SHP77 (cell line): ENCODE measurements around the gene SLC35D2.
"Not testable (repeated sequence)": the region's sequence is repeated elsewhere in the genome, so short reads cannot be mapped to it uniquely, and the experiment has no call there.

ENCODE experiments used
- DNase-seq, 2 experiments: peaks; one replicate each; lab custom pipeline; 2025; lab: John Stamatoyannopoulos, UW

The SLC35D2 gene

DNA sequence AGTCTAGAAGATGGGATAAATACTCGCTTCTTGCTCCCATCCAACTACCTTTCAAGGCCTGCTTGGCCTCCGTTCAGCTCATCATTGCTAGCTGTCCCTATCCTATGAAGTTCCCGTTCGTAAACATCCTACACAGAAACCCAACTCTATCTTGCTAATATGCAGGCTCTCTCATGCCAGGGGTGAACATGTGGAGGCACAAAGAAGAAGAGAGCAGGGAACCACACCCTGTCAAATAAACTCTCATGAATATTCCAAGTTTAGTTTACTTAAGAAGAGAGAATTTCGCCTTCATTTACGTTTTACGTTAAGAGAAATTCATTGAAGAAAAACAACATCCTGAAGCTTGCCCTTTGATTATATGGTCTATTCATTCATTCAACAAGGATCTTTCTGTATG lies 73.7 kb downstream of the SLC35D2 start:
- DNase-seq: no peak

GRCh38 chr9:96306958-96307357 lies 76.6 kb downstream of the SLC35D2 start:
- DNase-seq: not testable (repeated sequence)

DNA sequence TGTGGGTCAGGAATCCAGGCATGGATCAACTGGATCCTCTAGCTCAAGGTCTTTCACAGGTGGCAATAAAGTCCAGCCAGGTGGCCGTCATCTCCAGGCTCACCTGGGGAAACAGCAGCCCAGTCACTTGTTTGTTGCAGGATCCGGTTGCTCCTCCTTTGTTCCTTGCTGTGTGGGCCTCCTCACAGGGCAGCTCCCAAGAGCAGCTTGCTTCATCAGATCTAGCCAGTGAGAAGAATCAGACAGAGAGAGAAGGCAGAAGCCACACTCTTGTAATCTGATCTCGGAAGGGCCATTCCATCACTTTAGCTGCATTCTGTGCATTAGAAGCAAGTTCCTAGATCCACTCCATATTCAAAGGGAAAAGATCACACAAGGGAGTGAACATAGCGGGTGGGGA lies 78.3 kb downstream of the SLC35D2 start:
- DNase-seq: no peak

DNA sequence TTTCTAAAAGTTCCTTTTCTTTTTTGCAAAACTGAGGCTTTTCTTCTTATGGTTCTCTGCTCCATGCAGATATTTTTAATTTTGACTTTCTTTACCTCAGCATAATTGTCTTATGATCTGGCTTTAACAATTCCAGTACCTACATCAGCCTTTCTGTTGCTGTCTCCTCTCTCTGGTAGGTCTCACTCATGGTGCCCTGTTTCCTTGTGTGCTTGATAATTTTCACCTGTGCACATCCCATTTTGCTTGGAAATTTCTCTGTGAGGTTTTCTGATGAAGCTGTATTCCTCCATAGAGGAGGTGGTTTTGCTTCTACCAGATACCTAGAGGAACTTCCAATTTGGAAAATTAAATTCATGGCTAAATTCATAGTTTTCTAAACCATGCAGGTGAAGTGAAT lies 79.3 kb downstream of the SLC35D2 start:
- DNase-seq: no peak

DNA sequence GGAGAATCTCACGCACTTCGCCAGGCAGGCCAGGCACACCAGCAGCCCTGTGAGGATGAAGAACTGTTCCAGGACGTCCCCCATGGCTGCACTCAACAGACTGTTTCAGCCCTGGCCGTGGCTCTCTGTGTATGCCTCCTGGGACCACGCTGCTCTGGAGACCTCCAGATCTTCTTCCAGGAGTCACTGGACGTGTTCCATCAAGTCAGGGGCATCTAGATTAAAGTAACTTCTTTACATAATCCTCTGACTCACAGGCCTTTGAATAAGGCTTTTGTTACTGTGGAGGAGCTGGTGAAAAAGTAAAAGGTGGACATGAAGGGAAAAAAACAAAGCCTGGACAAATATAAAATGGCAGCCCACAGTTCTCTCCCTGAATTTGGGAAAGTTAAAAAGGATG lies 81.5 kb downstream of the SLC35D2 start, which contains the start of gene HSD17B3:
HSD17B3 (minus strand) TSS at position 156 of the 400 bp plus-strand sequence; CDS start at position 84, 72 bp downstream.
- no peak for DNase-seq

DNA sequence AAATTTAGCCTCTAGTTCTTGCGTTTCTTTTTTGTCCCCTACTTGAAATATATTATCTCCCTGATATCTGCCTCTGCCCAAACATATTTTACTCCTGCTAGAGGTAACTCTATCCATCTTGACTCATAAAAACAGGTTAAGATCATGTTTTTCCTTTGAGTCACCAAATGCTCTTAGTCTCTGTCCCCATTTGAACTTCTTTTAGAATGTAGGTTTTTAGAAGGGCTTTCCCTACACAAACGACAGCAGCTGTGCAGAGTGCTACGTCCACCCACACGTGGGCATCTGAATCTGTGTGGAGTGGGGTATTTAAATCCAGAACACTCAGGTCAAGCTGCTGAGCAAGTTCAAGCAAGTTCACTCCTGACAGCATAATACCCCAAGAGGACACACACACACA lies 83.7 kb downstream of the SLC35D2 start:
- DNase-seq: no peak

- DNase-seq: no peak
Measured at GRCh38 chr9:96294159-96294545, 89.4 kb downstream of the SLC35D2 start.

- DNase-seq: no peak
Measured at GRCh38 chr9:96293498-96294158, 89.9 kb downstream of the SLC35D2 start.

DNA sequence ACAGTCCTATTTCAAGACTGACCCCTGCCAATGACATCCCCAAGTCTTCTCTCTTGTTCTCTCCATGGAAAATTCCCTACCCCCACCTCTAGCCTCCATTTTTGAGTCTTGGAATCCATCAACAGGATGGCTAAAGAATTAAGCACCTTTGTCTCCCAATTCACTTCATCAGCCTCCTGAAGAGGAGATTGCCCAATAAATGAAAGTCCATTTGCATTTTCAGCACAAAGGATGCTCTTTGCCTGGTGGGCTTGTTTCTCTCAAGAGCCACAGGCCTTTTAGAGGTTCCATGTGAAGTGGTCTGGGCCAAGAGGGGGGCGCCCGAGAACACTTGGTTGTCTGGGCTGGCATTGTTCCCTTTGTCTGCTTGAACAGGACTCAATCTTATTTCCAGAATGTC lies 94.1 kb downstream of the SLC35D2 start:
- no peak for DNase-seq

GRCh38 chr9:96281641-96282040 lies 101.9 kb downstream of the SLC35D2 start:
- DNase-seq: no peak

DNA sequence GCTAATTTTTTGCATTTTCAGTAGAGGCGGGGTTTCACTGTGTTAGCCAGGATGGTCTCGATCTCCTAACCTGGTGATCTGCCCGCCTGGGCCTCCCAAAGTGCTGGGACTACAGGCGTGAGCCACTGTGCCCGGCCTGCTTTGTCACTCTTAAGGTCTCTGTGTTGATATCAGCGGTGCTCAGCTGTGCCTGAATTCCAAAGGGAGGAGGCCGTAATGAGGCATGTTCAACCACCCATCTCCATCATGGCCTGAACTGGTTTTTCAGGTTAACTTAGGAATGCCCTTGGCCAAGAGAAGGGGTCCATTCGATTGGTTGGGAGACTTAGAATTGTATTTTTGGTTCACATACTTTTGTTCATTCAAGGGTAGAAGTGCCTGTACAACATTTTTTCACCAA lies 103.6 kb downstream of the SLC35D2 start:
- no peak for DNase-seq

GRCh38 chr9:96274939-96275338 lies 108.6 kb downstream of the SLC35D2 start:
- DNase-seq: no peak
